Measurements from ENCODE around the gene CELF2.

DNA sequence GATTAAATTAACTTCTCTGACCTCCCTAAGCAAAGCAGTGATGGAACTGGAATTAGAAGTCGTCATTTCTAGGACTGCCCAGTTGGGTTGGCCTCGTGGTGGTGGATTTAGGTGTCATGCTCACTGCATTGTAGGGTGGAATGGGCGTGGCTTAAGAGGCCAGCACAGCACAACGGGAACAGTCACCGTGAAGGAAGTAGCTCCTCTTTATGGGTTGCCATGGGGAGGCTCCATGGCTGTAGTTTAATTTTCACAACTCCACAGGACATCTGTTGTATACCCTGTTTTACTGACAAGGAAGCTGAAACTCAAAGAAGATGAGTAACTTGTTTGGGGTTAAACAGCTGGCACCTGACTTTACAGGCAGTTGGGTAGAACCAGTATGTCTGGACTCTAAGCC, 208.3 kb downstream of the CELF2 start:
- TF ChIP-seq, protein P1, sequence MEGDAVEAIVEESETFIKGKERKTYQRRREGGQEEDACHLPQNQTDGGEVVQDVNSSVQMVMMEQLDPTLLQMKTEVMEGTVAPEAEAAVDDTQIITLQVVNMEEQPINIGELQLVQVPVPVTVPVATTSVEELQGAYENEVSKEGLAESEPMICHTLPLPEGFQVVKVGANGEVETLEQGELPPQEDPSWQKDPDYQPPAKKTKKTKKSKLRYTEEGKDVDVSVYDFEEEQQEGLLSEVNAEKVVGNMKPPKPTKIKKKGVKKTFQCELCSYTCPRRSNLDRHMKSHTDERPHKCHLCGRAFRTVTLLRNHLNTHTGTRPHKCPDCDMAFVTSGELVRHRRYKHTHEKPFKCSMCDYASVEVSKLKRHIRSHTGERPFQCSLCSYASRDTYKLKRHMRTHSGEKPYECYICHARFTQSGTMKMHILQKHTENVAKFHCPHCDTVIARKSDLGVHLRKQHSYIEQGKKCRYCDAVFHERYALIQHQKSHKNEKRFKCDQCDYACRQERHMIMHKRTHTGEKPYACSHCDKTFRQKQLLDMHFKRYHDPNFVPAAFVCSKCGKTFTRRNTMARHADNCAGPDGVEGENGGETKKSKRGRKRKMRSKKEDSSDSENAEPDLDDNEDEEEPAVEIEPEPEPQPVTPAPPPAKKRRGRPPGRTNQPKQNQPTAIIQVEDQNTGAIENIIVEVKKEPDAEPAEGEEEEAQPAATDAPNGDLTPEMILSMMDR (IDR thresholded peaks at IDR 0.05; ENCODE audit: insufficient read depth, low read length, poor library complexity, severe bottlenecking), result no peak
- no peak for TF ChIP-seq EZH2phosphoT487 (conservative IDR thresholded peaks at IDR 0.05; ENCODE audit: low read length)

Measured in SU-DHL-6 (cell line).